Measurements from ENCODE around the gene SGCA. TPM values are rescaled to one million over a fixed set of nuclear protein-coding genes. Genes with fewer than 3 reads are reported as not detected.

The SGCA gene
- total and polyA plus RNA-seq, 4 donors: 0.31 to 1.3 (median 1.2) TPM; not detected in 1

DNA sequence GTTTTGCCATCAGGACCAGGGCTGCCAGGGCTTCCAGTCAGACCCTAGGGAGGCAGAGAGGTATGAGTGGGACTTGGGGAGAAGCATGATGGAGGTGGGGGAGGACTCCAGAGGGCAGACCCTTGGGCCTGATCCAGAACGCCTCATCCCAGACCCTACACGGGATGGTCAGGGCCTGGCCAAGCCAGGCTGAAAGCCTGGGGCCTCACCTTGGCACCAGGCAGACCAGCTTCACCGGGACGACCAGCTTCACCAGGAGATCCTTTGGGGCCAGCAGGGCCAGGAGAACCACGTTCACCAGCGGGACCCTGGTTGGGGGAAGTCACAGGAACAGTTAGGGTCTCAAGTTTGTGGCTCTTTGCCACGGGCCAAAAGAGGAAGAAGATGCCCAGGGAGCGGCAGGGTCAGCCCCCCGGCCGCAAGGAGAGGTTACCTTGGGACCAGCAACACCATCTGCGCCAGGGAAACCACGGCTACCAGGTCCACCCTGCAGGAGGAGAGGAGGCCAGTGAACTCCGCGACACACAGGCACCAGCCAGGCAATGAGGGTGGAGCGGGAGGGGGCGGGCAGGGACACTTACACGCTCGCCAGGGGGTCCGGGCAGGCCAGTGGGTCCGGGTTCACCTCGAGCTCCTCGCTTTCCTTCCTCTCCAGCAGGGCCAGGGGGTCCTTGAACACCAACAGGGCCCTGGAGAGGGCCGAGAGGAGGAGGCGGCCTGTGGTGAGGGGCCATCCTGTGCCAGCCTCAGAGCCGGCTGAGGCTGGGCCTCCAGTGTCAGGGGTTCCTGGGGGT is 28.5 kb downstream of the SGCA start:
- TF ChIP-seq HNF4G (IDR thresholded peaks at IDR 0.05) (no peak), REST (IDR thresholded peaks at IDR 0.05) (no peak), HNF4A (conservative IDR thresholded peaks at IDR 0.05) (no peak), RAD21 (IDR thresholded peaks at IDR 0.05) (no peak), TAF1 (conservative IDR thresholded peaks at IDR 0.05) (no peak), JUND (IDR thresholded peaks at IDR 0.05) (no peak), GABPA (IDR thresholded peaks at IDR 0.05 in 1 of 2, conservative IDR thresholded peaks at IDR 0.05 in 1 of 2) (no peak), NR2F2 (IDR thresholded peaks at IDR 0.05) (no peak), CTCF (IDR thresholded peaks at IDR 0.05; ENCODE audit: low read depth, low read length, missing input control) (no peak), FOXA2 (IDR thresholded peaks at IDR 0.05) (no peak), MAX (IDR thresholded peaks at IDR 0.05) (no peak), EGR1 (IDR thresholded peaks at IDR 0.05; ENCODE audit: low read depth in 2 of 2) (no peak), ZBTB33 (IDR thresholded peaks at IDR 0.05) (no peak)
- TF ChIP-seq, protein P1, sequence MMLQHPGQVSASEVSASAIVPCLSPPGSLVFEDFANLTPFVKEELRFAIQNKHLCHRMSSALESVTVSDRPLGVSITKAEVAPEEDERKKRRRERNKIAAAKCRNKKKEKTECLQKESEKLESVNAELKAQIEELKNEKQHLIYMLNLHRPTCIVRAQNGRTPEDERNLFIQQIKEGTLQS (IDR thresholded peaks at IDR 0.05): no peak
- no peak overlapping the region for H3K27ac ChIP-seq (ENCODE audit: low read depth in 1 of 2, low read length in 2 of 2)

More for the DNA sequence above, 28.5 kb downstream of the SGCA start:
- H3K36me3 ChIP-seq (ENCODE audit: control insufficient read depth in 4 of 4, insufficient read depth in 3 of 4, low read depth in 1 of 4, low read length in 3 of 4): peaks cover 0 to 2% (median 0%) of the 10 kb centered on the region in 4 donors
- WGBS: 74% methylated on average over 25 of the region's 25 CpGs
- no peaks in the 10 kb centered on the region for H3K27me3 ChIP-seq (ENCODE audit: control insufficient read depth in 4 of 4, insufficient read depth in 4 of 4, low read length in 3 of 4)
- DNase-seq (ENCODE audit: low spot score): no peak
- no peak overlapping the region for H3K9ac ChIP-seq (ENCODE audit: low read depth in 1 of 2, low read length in 2 of 2)
- H3K9me3 ChIP-seq (ENCODE audit: control insufficient read depth in 4 of 4, low read length in 3 of 4): no peaks in the 10 kb centered on the region
- H3K4me1 ChIP-seq (ENCODE audit: control insufficient read depth in 4 of 4, insufficient read depth in 4 of 4, low read length in 3 of 4): no peaks in the 10 kb centered on the region
- H3K4me3 ChIP-seq (ENCODE audit: low read depth in 1 of 3, low read length in 3 of 3): no peak overlapping the region

Measured in liver (tissue), 9 donors.